ENCODE data around the gene SLCO3A1. TPM values are rescaled to one million over a fixed set of nuclear protein-coding genes. Genes with fewer than 3 reads are reported as not detected.

SLCO3A1 gene
- total RNA-seq, 1 experiment from 2014 or later, result 9.1 TPM

DNA sequence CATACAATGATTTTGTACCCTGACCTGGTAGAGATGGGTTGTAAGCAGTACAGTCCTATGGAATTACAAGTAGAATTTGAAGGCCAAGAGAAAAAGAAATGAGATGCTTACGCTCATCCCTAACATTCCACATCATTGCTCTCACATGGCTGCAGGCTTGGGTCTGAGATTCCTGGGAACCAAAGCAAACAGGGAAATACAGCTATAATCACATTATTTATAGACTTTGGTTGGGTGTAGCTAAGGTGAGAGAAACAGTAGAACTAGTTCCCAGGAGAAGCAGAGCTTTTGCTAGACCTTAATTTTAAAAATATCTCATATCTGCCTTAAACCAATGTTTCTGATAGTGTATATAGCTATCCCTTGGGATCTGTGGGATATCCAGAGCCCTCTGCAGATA lies 51.4 kb downstream of the SLCO3A1 start (continued):
- TF ChIP-seq ZNF423 (CRISPR knock-in tag; IDR thresholded peaks at IDR 0.05) (no peak), TCF7 (CRISPR knock-in tag; IDR thresholded peaks at IDR 0.05; ENCODE audit: low read depth) (no peak), ZNF263 (CRISPR knock-in tag; IDR thresholded peaks at IDR 0.05; ENCODE audit: low read depth) (no peak), ZNF121 (CRISPR knock-in tag; IDR thresholded peaks at IDR 0.05) (no peak)

DNA sequence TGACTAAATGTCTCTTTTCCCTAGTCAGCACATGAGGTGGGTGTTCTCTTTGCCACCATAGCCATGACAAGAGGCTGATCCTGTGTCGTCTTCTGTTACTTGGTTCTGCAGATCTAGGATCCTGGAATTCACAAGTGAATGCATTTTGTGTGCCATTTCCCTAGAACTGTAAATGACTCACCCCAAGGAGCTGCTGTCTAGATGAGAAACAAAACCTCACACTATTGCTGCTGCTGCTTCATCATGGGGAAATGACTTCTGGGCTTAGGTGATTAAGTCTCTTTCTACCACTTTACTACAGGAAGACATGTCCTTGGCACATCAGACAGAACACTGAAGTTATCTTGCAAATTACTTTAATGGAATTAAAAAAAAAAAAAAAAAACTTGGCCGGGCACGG lies 54.9 kb downstream of the SLCO3A1 start:
- no peak for DNase-seq (ENCODE audit: low spot score)
- Mint-ChIP-seq H3K4me3 (no peak overlapping the region), H3K27ac (no peak overlapping the region), H3K9me3 (no peaks in the 10 kb centered on the region), H3K27me3 (ENCODE audit: low read depth) (no peaks in the 10 kb centered on the region), H3K36me3 (no peaks in the 10 kb centered on the region), H3K4me1 (peaks cover 12% of the 10 kb centered on the region)
- TF ChIP-seq CBFB (CRISPR knock-in tag; IDR thresholded peaks at IDR 0.05; ENCODE audit: low read depth) (no peak), FOXK1 (CRISPR knock-in tag; IDR thresholded peaks at IDR 0.05) (no peak), TEAD4 (CRISPR knock-in tag; IDR thresholded peaks at IDR 0.05) (no peak), ZNF671 (CRISPR knock-in tag; IDR thresholded peaks at IDR 0.05) (no peak), USF2 (CRISPR knock-in tag; IDR thresholded peaks at IDR 0.05) (no peak), MLX (CRISPR knock-in tag; IDR thresholded peaks at IDR 0.05) (no peak), MAX (CRISPR knock-in tag; IDR thresholded peaks at IDR 0.05) (no peak), NFYB (CRISPR knock-in tag; conservative IDR thresholded peaks at IDR 0.05; ENCODE audit: low read depth) (no peak), NFATC4 (CRISPR knock-in tag; IDR thresholded peaks at IDR 0.05) (no peak), MXD4 (CRISPR knock-in tag; IDR thresholded peaks at IDR 0.05; ENCODE audit: borderline replicate concordance) (no peak), ESRRA (CRISPR knock-in tag; IDR thresholded peaks at IDR 0.05; ENCODE audit: borderline replicate concordance) (no peak)
- TF ChIP-seq, protein P1, sequence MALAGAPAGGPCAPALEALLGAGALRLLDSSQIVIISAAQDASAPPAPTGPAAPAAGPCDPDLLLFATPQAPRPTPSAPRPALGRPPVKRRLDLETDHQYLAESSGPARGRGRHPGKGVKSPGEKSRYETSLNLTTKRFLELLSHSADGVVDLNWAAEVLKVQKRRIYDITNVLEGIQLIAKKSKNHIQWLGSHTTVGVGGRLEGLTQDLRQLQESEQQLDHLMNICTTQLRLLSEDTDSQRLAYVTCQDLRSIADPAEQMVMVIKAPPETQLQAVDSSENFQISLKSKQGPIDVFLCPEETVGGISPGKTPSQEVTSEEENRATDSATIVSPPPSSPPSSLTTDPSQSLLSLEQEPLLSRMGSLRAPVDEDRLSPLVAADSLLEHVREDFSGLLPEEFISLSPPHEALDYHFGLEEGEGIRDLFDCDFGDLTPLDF (CRISPR knock-in tag; IDR thresholded peaks at IDR 0.05), result no peak
- TF ChIP-seq, protein P2, sequence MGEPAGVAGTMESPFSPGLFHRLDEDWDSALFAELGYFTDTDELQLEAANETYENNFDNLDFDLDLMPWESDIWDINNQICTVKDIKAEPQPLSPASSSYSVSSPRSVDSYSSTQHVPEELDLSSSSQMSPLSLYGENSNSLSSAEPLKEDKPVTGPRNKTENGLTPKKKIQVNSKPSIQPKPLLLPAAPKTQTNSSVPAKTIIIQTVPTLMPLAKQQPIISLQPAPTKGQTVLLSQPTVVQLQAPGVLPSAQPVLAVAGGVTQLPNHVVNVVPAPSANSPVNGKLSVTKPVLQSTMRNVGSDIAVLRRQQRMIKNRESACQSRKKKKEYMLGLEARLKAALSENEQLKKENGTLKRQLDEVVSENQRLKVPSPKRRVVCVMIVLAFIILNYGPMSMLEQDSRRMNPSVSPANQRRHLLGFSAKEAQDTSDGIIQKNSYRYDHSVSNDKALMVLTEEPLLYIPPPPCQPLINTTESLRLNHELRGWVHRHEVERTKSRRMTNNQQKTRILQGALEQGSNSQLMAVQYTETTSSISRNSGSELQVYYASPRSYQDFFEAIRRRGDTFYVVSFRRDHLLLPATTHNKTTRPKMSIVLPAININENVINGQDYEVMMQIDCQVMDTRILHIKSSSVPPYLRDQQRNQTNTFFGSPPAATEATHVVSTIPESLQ (CRISPR knock-in tag; IDR thresholded peaks at IDR 0.05), result no peak
- TF ChIP-seq, protein P3, sequence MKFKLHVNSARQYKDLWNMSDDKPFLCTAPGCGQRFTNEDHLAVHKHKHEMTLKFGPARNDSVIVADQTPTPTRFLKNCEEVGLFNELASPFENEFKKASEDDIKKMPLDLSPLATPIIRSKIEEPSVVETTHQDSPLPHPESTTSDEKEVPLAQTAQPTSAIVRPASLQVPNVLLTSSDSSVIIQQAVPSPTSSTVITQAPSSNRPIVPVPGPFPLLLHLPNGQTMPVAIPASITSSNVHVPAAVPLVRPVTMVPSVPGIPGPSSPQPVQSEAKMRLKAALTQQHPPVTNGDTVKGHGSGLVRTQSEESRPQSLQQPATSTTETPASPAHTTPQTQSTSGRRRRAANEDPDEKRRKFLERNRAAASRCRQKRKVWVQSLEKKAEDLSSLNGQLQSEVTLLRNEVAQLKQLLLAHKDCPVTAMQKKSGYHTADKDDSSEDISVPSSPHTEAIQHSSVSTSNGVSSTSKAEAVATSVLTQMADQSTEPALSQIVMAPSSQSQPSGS (CRISPR knock-in tag; IDR thresholded peaks at IDR 0.05; ENCODE audit: borderline replicate concordance, low read depth), result no peak
- TF ChIP-seq, protein P4, sequence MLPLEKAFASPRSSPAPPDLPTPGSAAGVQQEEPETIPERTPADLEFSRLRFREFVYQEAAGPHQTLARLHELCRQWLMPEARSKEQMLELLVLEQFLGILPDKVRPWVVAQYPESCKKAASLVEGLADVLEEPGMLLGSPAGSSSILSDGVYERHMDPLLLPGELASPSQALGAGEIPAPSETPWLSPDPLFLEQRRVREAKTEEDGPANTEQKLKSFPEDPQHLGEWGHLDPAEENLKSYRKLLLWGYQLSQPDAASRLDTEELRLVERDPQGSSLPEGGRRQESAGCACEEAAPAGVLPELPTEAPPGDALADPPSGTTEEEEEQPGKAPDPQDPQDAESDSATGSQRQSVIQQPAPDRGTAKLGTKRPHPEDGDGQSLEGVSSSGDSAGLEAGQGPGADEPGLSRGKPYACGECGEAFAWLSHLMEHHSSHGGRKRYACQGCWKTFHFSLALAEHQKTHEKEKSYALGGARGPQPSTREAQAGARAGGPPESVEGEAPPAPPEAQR (CRISPR knock-in tag; IDR thresholded peaks at IDR 0.05), result no peak
- TF ChIP-seq, protein P5, sequence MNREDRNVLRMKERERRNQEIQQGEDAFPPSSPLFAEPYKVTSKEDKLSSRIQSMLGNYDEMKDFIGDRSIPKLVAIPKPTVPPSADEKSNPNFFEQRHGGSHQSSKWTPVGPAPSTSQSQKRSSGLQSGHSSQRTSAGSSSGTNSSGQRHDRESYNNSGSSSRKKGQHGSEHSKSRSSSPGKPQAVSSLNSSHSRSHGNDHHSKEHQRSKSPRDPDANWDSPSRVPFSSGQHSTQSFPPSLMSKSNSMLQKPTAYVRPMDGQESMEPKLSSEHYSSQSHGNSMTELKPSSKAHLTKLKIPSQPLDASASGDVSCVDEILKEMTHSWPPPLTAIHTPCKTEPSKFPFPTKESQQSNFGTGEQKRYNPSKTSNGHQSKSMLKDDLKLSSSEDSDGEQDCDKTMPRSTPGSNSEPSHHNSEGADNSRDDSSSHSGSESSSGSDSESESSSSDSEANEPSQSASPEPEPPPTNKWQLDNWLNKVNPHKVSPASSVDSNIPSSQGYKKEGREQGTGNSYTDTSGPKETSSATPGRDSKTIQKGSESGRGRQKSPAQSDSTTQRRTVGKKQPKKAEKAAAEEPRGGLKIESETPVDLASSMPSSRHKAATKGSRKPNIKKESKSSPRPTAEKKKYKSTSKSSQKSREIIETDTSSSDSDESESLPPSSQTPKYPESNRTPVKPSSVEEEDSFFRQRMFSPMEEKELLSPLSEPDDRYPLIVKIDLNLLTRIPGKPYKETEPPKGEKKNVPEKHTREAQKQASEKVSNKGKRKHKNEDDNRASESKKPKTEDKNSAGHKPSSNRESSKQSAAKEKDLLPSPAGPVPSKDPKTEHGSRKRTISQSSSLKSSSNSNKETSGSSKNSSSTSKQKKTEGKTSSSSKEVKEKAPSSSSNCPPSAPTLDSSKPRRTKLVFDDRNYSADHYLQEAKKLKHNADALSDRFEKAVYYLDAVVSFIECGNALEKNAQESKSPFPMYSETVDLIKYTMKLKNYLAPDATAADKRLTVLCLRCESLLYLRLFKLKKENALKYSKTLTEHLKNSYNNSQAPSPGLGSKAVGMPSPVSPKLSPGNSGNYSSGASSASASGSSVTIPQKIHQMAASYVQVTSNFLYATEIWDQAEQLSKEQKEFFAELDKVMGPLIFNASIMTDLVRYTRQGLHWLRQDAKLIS (CRISPR knock-in tag; IDR thresholded peaks at IDR 0.05; ENCODE audit: borderline replicate concordance), result no peak
- TF ChIP-seq, protein P6, sequence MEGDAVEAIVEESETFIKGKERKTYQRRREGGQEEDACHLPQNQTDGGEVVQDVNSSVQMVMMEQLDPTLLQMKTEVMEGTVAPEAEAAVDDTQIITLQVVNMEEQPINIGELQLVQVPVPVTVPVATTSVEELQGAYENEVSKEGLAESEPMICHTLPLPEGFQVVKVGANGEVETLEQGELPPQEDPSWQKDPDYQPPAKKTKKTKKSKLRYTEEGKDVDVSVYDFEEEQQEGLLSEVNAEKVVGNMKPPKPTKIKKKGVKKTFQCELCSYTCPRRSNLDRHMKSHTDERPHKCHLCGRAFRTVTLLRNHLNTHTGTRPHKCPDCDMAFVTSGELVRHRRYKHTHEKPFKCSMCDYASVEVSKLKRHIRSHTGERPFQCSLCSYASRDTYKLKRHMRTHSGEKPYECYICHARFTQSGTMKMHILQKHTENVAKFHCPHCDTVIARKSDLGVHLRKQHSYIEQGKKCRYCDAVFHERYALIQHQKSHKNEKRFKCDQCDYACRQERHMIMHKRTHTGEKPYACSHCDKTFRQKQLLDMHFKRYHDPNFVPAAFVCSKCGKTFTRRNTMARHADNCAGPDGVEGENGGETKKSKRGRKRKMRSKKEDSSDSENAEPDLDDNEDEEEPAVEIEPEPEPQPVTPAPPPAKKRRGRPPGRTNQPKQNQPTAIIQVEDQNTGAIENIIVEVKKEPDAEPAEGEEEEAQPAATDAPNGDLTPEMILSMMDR (IDR thresholded peaks at IDR 0.05), result no peak
- POLR2A ChIA-PET, result interaction anchor here (0.7 kb wide), 1 partner anchor 216 kb away, joined by 6 read pairs; no protein-coding TSS in a partner anchor
- ATAC-seq, result no peak
- CTCF ChIA-PET, result no interaction called here
